HUDEP-2 (cell line): Measurements from ENCODE around the gene CASS4.
A peak's percentile ranks its signal among the peaks of the same experiment; 100 is the strongest.

Experiments used
- DNase-seq, 76 experiments: peaks; one replicate each; lab custom pipeline; 2025; ENCODE audit not compliant: unreplicated experiment in 76 of 76; lab: John Stamatoyannopoulos, UW

The CASS4 gene

DNA sequence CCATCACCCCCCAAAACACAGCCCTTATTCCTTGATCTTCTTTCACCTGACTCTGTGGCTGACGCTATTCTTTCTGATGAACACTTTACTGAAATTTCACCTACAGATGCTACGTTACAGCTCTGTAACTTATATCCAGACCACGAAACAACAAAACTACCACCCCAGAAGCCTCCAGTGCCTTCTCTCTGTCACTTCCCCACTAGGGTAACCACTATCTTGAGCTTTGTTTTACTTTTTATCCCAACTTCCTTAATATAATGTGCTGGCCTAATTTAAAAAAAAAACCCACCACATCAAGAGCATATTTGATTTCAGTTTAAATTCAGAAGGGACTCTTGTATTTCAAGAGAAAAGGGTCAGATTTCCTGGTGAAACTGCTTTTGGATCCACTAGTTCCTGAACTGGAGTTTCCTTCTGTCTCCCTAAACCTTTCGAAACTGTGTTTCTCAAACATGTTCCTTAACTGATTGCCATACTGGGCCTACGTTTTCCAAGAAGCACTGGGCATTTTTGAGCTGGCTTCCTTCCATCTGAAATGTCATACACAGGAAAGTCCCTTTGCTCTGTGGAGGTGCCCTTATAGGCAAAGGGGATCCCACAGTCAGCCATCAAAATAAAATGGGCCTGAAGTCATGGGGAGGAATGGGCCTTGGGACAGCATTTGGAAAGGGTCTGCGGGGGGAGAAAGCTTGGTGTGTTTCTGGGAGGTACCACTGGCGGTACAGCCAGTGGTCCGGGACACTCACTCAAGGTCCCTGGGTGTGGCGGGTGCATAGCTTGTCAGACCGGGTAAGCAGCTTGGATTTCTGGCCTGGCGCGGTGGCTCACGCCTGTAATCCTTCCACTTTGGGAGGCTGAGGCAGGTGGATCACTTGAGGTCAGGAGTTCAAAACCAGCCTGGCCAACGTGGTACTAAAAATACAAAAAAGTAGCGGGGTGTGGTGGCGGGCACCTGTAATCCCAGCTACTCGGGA, 30.6 kb downstream of the CASS4 start:
- DNase-seq, result no peak

DNA sequence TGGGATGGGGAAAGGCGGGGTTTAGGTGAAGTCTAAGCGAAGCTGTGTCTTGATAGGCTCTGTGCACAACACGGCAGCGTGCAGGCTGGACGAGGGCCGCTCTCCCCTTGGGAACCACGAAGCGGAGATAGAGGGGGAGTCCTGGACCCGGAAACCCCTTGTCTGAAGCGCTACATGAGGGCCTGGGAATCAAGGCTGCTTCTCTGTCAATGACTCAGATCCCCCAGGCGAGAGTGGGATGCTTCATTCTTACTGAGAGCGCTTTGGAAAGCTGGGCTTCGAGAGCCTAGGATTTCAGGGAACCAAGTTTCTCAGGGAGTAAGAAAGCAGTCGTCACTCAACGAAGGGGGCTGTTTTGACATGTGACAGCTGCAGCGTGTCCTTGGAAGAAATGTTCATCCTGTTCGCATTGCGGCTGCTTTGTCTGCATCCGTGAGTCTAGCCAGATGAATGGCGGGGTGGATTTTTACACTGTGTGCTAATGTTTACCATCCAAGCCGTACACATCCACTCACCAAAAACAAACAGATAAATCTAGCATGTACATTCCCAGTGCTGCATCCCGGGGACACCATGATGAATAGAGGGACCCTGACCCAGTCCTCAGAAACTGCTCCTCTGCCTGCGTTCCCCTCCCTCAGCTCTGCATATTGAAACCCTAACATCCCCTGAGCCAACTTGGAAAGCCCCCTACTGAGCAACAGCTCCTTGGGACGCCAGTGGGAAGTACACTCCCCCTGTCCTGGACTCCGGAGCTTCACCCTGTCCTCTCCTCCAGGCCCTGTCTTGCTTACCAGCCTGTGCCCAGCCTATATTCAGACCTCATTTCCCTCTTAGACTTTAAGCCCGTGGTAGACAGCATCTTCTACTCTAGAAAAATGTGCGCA, 31.8 kb downstream of the CASS4 start:
- DNase-seq, result no peak

DNA sequence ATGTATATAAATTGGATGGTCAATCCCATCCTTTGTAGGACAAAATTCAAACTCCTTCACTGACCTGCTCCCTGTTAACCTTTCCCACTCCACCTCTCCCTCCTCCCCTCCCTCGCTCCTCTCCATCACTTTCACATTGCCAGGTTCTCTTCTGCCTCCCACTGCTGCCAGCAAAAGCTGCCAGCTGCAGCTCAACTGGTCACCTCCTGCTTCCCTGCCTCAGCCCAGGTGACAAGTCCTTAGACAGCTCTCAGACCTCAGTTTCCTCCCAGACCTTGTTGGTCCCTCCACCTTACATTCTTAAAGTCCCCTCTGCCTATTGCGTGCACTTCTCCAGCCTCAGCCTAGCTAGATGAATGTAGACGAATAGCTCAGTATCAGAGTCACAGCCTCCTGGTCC, 33.1 kb downstream of the CASS4 start:
- DNase-seq, result no peak

DNA sequence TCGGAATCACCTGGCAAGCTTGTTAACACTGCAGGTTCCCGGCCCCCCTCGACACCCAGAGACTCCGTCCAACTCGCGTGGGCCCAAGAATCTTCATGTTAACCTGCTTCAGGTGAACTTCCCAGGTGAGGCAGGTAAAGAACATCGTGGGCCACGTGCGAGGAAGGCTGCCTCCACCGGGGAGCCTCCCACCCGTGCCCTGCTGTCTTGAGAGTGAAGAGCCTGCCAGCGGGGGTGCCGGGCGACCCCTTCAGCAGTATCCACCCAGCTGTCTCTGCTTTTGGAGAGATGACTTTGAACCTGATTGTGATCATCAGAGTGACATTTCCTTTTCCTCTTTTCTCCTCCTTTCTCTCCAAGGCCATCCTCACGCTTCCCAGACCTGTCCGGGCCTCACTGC, 33.5 kb downstream of the CASS4 start:
- DNase-seq, result no peak

DNA sequence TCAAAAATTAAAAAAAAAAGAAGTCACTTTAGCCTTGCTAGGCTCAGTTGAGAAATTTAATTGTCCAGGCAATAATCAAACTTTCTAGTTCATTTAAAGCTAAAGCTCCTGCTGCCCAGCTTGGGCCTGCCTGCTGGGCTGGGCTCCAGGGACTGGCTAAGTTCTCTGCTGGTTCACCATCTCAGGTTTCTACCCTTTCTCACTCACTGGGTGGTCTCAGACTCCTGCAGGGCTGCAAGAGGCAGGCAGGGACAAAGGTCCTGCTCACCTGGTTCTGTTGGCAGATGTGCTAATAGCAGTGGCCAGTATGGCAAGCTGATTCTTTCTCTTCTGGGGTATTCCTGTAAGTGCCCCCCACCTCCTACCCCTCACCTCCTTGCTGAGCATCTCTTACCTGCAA, 35.2 kb downstream of the CASS4 start:
- DNase-seq, result no peak

DNA sequence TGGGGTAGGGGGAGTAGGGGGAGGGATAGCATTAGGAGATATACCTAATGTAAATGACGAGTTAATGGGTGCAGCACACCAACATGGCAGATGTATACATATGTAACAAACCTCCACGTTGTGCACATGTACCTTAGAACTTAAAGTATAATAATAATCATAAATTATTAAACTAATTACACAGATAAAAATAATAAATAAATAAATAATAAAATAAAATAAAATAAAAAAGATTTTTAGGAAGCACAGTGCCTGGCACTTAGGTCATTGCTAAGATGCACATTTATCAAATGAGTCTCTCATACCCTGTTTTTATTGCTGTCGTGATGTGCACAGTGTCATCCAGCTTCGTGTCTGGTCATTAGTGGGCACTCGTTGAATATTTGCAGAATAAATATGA, 37.4 kb downstream of the CASS4 start:
- no peak for DNase-seq

DNA sequence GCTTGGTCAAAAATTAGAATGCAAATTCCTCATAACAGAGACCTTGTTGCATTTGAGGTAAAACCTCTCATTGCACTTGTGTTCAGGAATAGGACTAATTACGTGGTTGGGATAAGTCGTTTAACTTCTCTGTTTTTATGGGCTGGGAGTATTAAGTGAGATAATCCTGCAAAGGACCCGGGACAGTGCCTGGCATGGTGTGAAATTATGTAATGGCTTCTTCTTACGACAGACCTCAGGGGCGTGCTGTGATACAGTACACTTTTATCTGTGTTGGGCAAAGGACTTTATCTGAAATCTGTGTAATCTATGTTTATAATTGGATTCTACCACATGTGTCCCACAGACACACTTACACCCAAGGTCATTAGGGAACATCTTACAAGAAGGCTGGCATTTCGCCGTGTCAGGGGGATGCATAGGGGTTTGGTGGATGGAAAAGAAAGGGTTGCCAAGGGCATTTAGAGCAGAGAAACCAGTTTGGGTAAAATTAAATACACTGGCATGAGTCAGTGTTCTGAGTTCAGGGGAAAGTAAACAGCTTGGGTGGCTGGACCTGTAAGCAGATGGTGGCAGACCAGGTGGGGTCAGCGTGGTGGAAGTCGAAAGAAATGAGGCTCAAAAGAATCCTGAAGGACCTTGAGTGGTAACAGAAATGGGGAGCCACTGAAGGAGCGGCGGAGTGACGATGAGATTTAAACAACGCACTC, 39.2 kb downstream of the CASS4 start:
- DNase-seq, result peak in 2 of 76 experiments; percentile 16 to 36

DNA sequence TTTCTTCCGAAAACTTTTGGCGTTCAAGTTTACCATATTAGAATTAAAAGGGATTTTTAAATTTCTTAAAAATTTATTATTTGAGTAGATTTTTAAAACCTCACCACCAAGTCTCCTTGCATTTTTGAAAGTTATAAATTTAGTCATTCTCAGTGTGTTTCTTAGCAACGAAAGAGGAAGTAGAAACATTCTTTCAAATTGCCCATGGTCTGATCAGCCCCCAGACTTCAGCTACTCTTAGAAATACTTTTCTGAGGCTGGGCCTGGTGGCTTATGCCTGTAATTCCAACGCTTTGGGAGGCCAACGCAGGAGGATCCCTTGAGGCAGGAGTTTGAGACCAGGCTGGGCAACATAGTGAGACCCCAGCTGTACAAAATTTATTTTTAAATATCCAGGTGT, 41.3 kb downstream of the CASS4 start:
- DNase-seq, result no peak

DNA sequence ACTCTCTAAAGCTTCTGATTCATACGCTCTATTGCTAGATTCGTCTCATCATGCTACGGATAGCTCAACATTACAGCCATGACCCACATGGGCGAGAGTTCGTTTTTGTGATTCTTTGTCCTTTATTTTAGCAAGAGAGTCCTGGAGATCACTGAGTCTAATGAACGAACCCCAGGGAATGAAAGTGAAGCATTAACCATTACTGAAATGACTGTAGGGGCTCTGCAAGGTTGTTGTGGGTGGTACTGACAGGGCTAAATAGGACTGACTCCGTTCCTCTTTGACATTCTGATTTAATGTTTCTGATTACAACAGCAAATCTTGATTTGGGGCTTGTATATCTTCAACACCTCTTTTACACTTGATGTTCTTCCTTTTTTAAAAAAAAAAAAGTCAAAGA, 42.7 kb downstream of the CASS4 start:
- DNase-seq, result no peak

DNA sequence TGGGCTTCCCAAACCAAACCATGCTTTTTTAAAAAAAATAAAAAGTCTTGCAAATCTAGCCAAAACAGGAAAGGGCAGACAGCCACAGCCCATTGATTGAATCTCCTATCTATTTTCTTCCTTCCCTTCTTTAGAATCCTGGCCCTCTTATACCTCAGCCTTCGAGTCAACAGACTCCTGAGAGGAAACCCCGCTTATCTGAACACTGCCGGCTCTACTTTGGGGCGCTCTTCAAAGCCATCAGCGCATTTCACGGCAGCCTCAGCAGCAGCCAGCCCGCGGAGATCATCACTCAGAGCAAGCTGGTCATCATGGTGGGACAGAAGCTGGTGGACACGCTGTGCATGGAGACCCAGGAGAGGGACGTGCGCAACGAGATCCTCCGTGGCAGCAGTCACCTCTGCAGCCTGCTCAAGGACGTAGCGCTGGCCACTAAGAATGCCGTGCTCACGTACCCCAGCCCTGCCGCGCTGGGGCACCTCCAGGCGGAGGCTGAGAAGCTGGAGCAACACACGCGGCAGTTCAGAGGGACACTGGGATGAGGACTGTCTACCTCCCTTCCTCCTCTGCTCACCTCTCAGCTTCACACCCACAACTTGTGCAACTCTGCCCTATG, 46.3 kb downstream of the CASS4 start:
- peak in 33 of 76 experiments; percentile 3 to 44 (median 17) for DNase-seq

DNA sequence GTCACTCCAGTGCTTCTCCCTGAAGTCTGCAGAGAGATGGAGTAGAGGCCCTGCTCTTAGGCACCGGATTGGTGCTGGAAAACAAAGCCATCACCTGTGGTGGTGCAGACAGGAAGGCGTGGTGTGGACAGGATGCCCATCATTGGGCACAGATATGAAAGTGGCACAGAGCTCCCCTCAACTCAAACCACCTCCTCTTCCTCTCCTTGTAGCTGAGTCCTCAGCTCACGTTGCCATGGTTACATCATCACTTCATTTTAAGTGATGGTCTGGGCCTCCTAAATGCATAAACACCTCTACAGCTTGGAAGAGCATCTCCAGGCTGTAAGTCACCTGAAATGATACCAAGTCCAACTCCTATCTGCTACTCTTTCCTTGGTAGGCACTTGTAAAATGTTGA, 48.4 kb downstream of the CASS4 start:
- DNase-seq, result no peak

DNA sequence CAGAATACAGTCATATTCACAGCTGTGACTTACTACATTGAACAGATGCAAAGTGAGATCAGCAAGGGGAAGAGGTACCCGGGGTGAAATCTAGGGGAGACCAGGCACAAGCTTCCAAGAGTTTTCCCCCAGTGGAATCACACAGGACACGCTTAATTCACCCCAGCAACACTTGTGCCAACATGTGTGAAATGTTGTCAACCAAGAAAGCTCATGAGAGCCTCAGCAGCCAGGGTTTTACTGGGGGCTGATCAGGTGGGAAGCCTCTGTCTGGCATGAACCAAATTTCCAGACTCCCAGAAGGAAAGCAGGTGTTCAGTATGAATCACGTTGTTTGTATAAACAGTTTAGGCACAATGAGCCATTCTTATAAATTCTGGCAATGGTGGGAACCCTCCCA, 49.5 kb downstream of the CASS4 start:
- no peak for DNase-seq

DNA sequence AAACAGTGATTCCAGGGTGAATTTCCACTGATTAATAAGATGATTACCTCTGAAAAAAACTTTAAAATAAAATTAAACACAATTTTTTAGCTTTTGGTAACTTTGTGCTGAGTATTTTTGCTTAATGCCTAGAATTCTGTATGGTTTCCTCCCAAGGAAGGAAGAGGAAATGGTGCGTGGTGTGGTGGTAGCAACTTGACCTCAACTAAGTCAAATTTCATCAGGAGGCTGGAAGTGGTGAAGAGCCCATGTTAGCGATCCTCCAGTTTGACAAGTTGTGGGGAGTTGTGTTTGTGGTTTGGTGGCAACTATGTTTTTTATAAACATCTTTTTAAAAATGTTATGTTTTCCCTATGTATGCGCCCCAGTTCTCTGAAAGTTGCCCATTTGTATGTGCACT, 51.4 kb downstream of the CASS4 start:
- no peak for DNase-seq

DNA sequence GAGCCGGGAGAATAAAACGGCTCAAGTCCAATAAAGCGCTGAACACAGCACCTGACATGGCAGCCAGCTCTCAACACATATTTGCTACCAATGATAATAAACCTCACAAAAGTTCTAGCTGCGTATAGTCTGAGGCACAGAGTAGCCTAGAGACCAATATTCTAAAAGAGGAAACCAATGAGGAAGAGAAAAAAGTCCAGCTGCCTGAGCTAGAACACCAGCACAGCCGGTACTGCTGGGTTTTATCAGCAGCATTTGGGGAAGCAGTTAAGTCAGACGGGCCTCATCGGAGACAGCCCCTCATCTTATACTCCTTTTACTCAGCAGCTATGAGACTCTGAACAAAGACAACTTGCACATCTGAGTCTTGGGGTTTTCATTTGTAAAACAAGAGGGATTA, 53.9 kb downstream of the CASS4 start:
- no peak for DNase-seq

DNA sequence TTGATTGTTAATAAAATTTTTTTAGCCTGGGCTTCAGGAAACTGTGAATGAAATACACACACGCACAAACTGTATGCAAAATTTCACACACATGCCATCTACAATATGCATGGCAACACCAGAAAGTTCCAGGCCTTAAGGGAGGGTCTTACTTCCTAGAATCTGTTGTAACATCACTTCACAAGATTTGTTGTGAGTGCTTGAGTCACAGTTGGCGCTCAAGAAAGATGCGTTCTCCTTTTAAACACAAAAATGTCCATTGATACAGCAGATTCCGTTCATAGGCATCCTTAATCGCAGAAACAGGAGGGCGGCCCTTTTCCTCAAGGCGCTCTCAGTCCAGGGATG, 55.9 kb downstream of the CASS4 start:
- DNase-seq, result no peak

DNA sequence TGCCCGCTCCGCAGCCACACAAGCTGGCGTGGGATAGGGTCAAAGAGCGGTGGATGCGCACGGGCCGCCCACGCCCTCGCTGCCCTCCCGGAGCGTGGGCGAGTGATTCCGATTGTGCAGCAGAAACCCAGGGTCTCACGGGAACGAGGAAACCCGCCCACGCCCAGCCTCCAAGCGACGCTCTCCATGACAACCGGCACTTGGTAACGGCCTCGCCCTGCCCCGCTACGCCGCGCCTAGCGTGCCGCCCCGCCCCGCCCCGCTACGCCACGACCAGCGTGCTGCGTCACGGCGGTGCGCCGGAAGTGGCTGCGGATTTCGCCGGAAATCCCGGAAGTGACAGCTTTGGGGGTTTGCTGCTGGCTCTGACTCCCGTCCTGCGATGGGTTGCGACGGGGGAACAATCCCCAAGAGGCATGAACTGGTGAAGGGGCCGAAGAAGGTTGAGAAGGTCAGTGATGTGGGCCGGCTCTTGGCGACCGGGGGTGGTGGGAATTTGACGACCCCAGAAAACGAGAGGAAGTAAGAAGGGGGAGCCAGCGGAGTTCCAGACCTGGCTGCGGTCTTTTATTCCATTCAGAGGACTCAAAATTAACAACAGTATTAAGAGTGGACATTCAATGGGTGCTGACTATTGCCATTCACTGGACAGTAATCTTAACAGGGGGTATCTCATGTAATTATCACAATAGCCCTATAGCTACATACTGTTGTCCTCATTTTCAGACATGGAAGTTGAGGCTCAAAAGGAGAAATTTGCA, 56.4 kb downstream of the CASS4 start, which contains the start of gene RTF2:
TSS of gene RTF2 (plus strand) at position 312 of the 761 bp plus-strand sequence. CDS start at position 383, 71 bp downstream.
- DNase-seq, result peak in 74 of 76 experiments; percentile 26 to 97 (median 91)

DNA sequence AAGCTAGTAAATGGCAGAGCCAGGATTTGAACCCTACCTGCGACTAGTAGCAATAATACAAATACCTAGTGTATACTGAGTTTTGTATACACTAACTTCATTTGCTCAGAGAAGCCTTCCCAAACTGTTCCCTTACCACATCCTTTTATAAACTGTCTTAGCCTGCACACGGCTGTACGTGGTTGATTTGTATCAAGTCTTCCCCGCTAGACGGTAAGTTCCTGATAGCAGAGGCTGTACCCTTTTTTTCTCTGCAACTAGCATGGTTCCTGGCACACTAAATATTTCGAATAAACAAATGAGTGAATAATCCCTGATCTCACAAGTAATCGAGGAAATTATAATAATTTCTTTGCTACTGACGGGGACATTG, 57.0 kb downstream of the CASS4 start:
- peak in 1 of 76 experiments; percentile 9 for DNase-seq

DNA sequence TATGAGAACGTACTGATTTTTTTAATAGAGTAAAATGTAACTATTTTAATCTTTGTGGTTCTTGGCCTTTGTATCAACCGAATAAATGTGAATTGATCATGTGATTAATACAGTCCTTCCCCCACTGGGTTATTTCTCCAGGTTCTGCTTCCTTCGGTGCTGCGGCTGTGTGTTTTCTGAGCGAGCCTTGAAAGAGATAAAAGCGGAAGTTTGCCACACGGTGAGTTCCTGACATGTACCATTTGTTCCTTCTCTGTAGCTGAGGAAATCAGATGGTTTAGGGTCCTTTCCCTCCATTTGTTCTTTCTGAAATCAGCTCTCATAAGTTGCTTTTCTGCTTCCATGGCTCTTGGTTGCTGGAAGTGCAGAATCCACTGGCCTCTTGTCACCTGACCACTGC, 71.9 kb downstream of the CASS4 start:
- no peak for DNase-seq

DNA sequence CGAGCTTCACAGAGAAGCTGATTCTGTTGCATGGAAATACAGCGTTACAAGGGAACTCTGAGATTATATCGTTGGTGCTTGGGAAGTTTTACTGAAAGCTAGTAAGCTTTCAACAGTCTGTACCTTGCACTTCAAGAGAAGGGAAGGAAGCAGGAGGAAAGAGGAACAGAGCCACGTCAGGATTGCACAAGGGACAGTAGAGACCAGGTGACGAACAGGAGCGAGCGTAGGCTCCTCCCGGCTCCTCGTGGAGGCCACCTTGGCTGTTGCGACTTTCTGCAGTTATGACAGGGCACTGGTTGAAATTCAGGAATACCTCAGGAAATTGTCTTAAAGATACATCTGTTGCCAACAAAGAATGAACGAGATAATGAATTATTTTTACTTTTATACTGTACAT, 75.2 kb downstream of the CASS4 start:
- no peak for DNase-seq

DNA sequence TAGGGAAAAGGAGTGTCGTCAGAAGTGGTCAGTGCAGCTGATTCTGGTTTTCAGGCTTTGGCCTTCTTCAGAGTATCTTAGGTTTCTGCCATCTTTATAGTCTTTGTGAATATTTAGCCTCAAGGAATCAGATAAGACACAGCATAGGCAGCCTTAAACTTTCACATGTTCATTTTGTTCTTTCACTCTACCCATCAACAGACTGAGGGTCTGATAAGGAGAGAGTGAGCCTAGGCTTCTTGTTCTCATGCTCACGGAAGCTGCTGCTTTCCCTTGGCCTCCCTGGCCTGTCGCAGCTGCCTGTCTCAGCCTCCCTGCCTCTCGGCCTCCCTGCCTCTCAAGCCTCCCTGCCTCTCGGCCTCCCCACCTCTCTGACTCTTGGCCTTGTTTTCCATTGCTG, 76.5 kb downstream of the CASS4 start:
- DNase-seq, result peak in 4 of 76 experiments; percentile 4 to 24 (median 7)
